SK-N-SH treated with all-trans-retinoic acid at 6 μM for 48 hours (cell line): ENCODE results near the gene PTCD1.

Source experiments
- ATAC-seq: fragments of 200-7000 bp; cut with Tn5 transposase; 3 replicates; pipeline ENCODE4 v1.9.1; 2020; ENCODE audit warnings: mild to moderate bottlenecking, moderate library complexity
- ARNTL ChIP-seq: fragments of 450-650 bp; formaldehyde crosslinking; IDR thresholded peaks from 2 replicates; pipeline ENCODE4 v1.5.0; 2020; ENCODE audit warnings: low read depth, mild to moderate bottlenecking, moderate library complexity, borderline replicate concordance
- BACH2 ChIP-seq: fragments of 250-450 bp; sonication (Bioruptor Pico); IDR thresholded peaks from 2 replicates; pipeline ENCODE4 v1.9.0; 2021; ENCODE audit warnings: mild to moderate bottlenecking, borderline replicate concordance
- CSDC2 ChIP-seq: fragments of 250-450 bp; sonication (Bioruptor Pico); IDR thresholded peaks from 2 replicates; pipeline ENCODE4 v1.5.0; 2020; ENCODE audit warnings: mild to moderate bottlenecking, moderate library complexity
- CSRNP3 ChIP-seq: fragments of 250-450 bp; sonication (Bioruptor Pico); IDR thresholded peaks from 2 replicates; pipeline ENCODE4 v1.5.1; 2021; ENCODE audit warnings: mild to moderate bottlenecking, moderate library complexity
- ESRRG ChIP-seq: fragments of 250-450 bp; sonication (Bioruptor Pico); IDR thresholded peaks from 2 replicates; pipeline ENCODE4 v1.6.1; 2021; ENCODE audit warnings: mild to moderate bottlenecking
- GLIS3 ChIP-seq: fragments of 250-450 bp; sonication (Bioruptor Pico); IDR thresholded peaks from 2 replicates; pipeline ENCODE4 v1.5.0; 2020; ENCODE audit warnings: mild to moderate bottlenecking, moderate library complexity
- ISL1 ChIP-seq: fragments of 250-450 bp; sonication (Bioruptor Pico); IDR thresholded peaks from 2 replicates; pipeline ENCODE4 v2.1.2; 2022; ENCODE audit warnings: mild to moderate bottlenecking, moderate library complexity
- OSR1 ChIP-seq: fragments of 250-450 bp; sonication (Bioruptor Pico); IDR thresholded peaks from 2 replicates; pipeline ENCODE4 v1.8.0; 2022; ENCODE audit warnings: moderate library complexity, mild to moderate bottlenecking, inconsistent platforms
- PATZ1 ChIP-seq: fragments of 250-450 bp; sonication (Bioruptor Pico); IDR thresholded peaks from 2 replicates; pipeline ENCODE4 v1.8.0; 2020; ENCODE audit warnings: mild to moderate bottlenecking, moderate library complexity, borderline replicate concordance
- POU6F1 ChIP-seq: fragments of 250-450 bp; sonication (Bioruptor Pico); IDR thresholded peaks from 2 replicates; pipeline ENCODE4 v1.8.0; 2021; ENCODE audit warnings: low read depth, mild to moderate bottlenecking, moderate library complexity, borderline replicate concordance
- PPARA ChIP-seq: fragments of 250-450 bp; sonication (Bioruptor Pico); IDR thresholded peaks from 2 replicates; pipeline ENCODE4 v1.5.0; 2020; ENCODE audit warnings: mild to moderate bottlenecking, borderline replicate concordance
- SNAI2 ChIP-seq: fragments of 250-450 bp; sonication (Bioruptor Pico); IDR thresholded peaks from 2 replicates; pipeline ENCODE4 v1.5.0; 2020; ENCODE audit warnings: mild to moderate bottlenecking, moderate library complexity
- TCF4 ChIP-seq: fragments of 250-450 bp; sonication (Bioruptor Pico); IDR thresholded peaks from 2 replicates; pipeline ENCODE4 v1.8.0; 2021; ENCODE audit warnings: mild to moderate bottlenecking, moderate library complexity, borderline replicate concordance
- TOX ChIP-seq: fragments of 250-450 bp; sonication (Bioruptor Pico); IDR thresholded peaks from 2 replicates; pipeline ENCODE4 v1.8.0; 2021; ENCODE audit warnings: mild to moderate bottlenecking, moderate library complexity, borderline replicate concordance
- TSHZ2 ChIP-seq: fragments of 250-450 bp; sonication (Bioruptor Pico); IDR thresholded peaks from 2 replicates; pipeline ENCODE4 v1.5.0; 2020; ENCODE audit warnings: mild to moderate bottlenecking, moderate library complexity
- ZC3H10 ChIP-seq: fragments of 250-450 bp; sonication (Bioruptor Pico); IDR thresholded peaks from 2 replicates; pipeline ENCODE4 v1.5.1; 2021; ENCODE audit warnings: mild to moderate bottlenecking, moderate library complexity
- ZFP3 ChIP-seq: fragments of 250-450 bp; sonication (Bioruptor Pico); IDR thresholded peaks from 2 replicates; pipeline ENCODE4 v1.5.0; 2020; ENCODE audit warnings: mild to moderate bottlenecking, moderate library complexity
- ZFP30 ChIP-seq: fragments of 450-650 bp; formaldehyde crosslinking; IDR thresholded peaks from 2 replicates; pipeline ENCODE4 v1.5.0; 2022; ENCODE audit warnings: mild to moderate bottlenecking, moderate library complexity
- ZNF565 ChIP-seq: fragments of 450-650 bp; formaldehyde crosslinking; conservative IDR thresholded peaks from 2 replicates; pipeline ENCODE4 v1.5.0; 2020; ENCODE audit warnings: low read depth, mild to moderate bottlenecking, moderate library complexity
- ZNF70 ChIP-seq: fragments of 450-650 bp; formaldehyde crosslinking; IDR thresholded peaks from 2 replicates; pipeline ENCODE4 v1.5.0; 2020; ENCODE audit warnings: mild to moderate bottlenecking, moderate library complexity
- ZNF8 ChIP-seq: fragments of 450-650 bp; formaldehyde crosslinking; IDR thresholded peaks from 2 replicates; pipeline ENCODE4 v1.5.0; 2020; ENCODE audit warnings: mild to moderate bottlenecking, moderate library complexity

The PTCD1 gene

GRCh38 chr7:99453105-99453504 lies 14.5 kb upstream of the PTCD1 start:
- TF ChIP-seq BACH2, result no peak
- no peak for TF ChIP-seq TSHZ2 (CRISPR knock-in tag)
- TF ChIP-seq ZC3H10 (CRISPR knock-in tag), result no peak
- no peak for TF ChIP-seq ISL1
- no peak for TF ChIP-seq ESRRG (CRISPR knock-in tag)
- no peak for TF ChIP-seq ZFP3 (CRISPR knock-in tag)
- TF ChIP-seq CSRNP3, result no peak
- TF ChIP-seq TOX, result no peak
- no peak for TF ChIP-seq TCF4 (CRISPR knock-in tag)
- no peak for TF ChIP-seq CSDC2 (CRISPR knock-in tag)
- TF ChIP-seq ZNF8, result no peak
- ATAC-seq, result no peak

GRCh38 chr7:99452541-99452940 lies 13.9 kb upstream of the PTCD1 start:
- ATAC-seq, result no peak
- TF ChIP-seq OSR1 (CRISPR knock-in tag) (no peak), BACH2 (no peak), ZNF70 (CRISPR knock-in tag) (no peak), TSHZ2 (CRISPR knock-in tag) (no peak), TCF4 (CRISPR knock-in tag) (no peak), SNAI2 (no peak), POU6F1 (CRISPR knock-in tag) (no peak), ZFP30 (CRISPR knock-in tag) (no peak), ZFP3 (CRISPR knock-in tag) (no peak), ZNF8 (no peak), ZC3H10 (CRISPR knock-in tag) (no peak)
- TF ChIP-seq, all 23 proteins: peak for 0

GRCh38 chr7:99451936-99452335 lies 13.3 kb upstream of the PTCD1 start:
- ATAC-seq, result no peak
- TF ChIP-seq ZNF565 (no peak), SNAI2 (no peak), PATZ1 (CRISPR knock-in tag) (no peak), ISL1 (no peak), TCF4 (CRISPR knock-in tag) (no peak), ZFP3 (CRISPR knock-in tag) (no peak), CSRNP3 (no peak), OSR1 (CRISPR knock-in tag) (no peak), PPARA (CRISPR knock-in tag) (no peak), ESRRG (CRISPR knock-in tag) (no peak), ARNTL (CRISPR knock-in tag) (no peak), GLIS3 (no peak), ZNF70 (CRISPR knock-in tag) (no peak), BACH2 (no peak), TSHZ2 (CRISPR knock-in tag) (no peak), CSDC2 (CRISPR knock-in tag) (no peak)
